Posterior cingulate gyrus (tissue), 11 donors: ENCODE data around the gene ANP32E.
"Not testable (repeated sequence)": the region's sequence is repeated elsewhere in the genome, so short reads cannot be mapped to it uniquely, and the experiment has no call there.

Source experiments
- DNase-seq, 10 donors: peaks; one replicate each; pipeline versions ENCODE4 v3.0.0 to v3.0.0-alpha.2; 2020 to 2021; ENCODE audit warnings: mixed read lengths in 3 of 10
- intact Hi-C: fragments of 100-400 bp; cut with DNase I; formaldehyde crosslinking; loops from one replicate; pipeline ENCODE4 v1.15.1; 2023

ANP32E gene

DNA sequence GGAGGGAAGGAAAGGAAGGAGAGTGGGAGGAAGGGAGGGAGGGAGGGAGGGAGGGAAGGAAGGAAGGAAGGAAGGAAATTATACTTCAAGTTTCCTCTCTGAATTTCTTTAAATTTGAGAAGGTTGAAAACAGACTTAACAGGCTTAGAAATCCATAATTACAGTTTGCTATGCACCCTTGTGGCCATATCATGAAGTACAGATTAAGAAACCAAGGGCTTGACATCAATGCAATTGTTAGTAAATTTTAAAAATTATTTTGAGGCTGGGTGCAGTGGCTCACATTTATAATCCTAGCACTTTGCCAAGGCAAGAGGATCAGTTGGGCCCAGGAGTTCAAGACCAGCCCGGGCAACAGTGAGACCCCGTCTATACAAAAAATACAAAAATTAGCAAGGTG lies 14.4 kb downstream of the ANP32E start:
- DNase-seq, result no peak
- intact Hi-C loops, result no loop called here

GRCh38 chr1:150215855-150216254 lies 20.1 kb downstream of the ANP32E start:
- intact Hi-C loops, result loop anchor here (2.0 kb wide), 1 partner anchor 19 kb away; no protein-coding TSS in a partner anchor
- not testable (repeated sequence) for DNase-seq

DNA sequence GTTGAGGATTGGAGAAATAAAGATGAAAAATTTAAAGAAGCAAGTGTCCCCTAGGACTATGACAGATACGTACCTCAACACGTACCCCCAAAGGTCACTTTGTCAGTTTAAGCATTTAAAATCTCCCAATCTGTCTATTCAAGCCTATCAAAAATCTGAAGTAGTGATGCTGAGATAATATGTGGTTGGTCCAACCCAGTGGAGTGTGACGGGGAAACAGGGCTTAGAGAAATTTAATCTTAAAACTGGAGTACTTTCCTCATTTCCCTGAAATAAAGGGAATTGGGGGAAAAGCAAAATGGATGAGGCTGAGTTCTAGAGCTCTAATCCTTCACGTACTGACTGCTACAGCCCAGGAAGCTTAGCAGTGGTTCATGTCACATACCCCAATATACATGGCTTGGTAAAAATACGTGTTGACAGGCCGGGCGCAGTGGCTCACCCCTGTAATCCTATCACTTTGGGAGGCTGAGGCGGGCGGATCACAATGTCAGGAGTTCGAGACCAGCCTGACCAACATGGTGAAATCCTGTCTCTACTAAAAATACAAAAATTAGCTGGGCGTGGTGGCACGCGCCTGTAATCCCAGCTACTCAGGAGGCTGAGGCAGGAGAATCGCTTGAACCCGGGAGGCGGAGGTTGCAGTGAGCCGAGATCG lies 21.7 kb downstream of the ANP32E start:
- intact Hi-C loops, result loop anchor here (2.0 kb wide), 1 partner anchor 21 kb away; no protein-coding TSS in a partner anchor

GRCh38 chr1:150213170-150214098 lies 22.5 kb downstream of the ANP32E start:
- intact Hi-C loops, result loop anchor here (2.0 kb wide), 1 partner anchor 21 kb away; no protein-coding TSS in a partner anchor
- DNase-seq, result peak; percentile 92 to 99 (median 94)

More for the DNA sequence above, 21.7 kb downstream of the ANP32E start:
- peak in 1 of 10 donors; percentile 65 for DNase-seq

GRCh38 chr1:150212070-150212469 lies 23.8 kb downstream of the ANP32E start:
- intact Hi-C loops, result no loop called here
- DNase-seq, result peak in 1 of 10 donors; percentile 58

DNA sequence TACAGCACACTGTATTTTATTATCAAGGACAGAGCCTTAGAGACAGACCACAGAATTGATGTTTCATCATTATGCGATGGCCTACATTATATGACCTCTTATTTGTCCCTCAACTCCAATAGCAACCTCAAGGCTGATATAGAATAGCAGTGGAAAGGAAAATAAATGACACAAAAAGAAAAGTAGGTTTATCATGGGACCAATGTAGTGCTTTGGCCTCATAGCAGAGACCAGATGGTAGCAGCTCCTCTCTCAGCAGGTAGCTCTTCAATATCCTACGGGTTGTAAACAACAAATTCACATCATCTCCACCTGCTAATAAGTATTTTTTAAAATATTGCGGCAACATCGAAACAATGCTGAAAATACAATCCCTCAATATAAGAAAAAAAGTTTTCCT lies 25.2 kb downstream of the ANP32E start:
- intact Hi-C loops, result no loop called here
- no peak for DNase-seq

DNA sequence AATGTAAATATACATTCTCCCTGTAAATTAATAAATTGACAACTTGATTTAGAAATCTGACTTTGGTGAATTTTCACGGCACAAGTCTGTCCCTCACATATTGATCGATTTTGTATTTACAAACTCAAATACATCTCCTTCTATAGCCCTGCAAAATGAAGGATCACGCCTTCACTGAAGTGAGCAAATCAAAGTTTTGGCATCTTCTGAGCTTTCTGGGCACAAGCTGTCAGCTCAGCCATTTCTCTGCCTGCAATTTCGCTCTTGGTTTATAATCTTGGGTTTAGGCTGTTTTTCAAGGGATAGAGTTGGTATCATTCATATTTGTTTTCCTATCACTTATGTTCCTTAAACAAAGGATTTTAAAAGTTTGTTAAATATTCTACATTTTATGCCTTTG lies 25.8 kb downstream of the ANP32E start:
- intact Hi-C loops, result no loop called here
- DNase-seq, result no peak

DNA sequence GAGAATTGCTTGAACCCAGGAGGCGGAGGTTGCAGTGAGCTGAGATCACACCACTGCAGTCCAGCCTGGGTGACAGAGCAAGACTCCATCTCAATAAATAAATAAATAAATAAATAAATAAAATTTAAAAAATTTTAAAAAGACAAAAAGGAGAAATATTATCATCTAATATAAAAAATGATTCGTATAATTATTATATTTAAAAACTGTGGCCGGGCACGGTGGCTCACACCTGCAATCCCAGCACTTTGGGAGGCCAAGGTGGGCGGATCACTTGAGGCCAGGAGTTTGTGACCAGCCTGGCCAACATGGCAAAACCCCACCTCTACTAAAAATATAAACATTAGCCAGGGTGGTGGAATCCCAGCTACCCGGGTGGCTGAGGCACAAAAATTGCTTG lies 27.5 kb downstream of the ANP32E start:
- intact Hi-C loops, DNase-seq: not testable (repeated sequence)

DNA sequence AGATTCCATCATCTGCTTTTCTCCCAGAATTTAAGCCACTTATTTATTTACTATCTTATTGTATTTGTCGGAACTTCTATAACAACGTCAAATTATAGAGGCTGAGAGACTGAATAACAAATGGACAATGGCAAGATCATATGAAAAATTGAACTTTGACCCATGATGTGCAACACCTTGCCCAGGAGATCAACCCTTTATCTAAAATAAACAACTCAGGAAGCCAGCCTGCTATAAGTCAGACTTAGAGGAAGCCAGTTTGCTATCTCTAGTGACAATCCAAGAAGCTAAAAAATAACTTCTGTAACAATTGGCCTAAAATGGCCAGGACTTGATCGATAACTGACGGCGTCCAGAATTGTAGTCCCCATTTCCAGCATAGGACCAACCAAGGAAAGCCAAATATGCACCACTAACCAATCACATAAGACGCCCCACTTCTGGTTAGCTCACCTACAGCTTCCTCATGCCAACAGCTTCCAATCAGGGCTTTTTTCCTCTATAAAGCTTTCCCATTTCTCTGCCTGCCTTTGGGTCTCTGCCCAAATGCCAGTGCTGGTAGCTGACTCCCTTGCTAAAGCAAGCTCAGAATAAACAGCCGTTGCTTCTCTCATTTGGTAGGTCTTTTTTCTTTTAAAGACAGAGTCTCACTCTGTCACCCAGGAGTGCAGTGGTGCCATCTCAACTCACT lies 28.5 kb downstream of the ANP32E start:
- no peak for DNase-seq
- intact Hi-C loops, result no loop called here

DNA sequence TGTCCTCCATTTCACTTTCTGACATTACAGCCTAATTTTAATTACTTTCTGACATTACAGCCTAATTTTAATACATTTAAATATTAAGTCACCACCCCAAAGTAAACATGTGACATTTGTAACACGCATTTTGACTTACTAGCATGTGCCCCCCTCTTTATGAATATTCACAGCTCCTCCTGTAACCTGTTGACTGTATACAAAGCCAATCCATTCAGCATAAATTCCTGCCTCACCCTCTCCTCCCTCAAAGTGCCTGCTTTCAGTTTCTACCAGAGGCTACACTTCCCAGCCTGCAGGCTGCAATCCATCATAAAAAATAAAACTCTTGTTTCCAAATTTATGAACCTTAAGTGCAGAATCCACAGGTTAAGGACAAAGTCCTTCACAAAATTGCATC lies 39.5 kb downstream of the ANP32E start:
- no peak for DNase-seq
- intact Hi-C loops, result no loop called here

GRCh38 chr1:150194381-150195031 lies 41.4 kb downstream of the ANP32E start:
- intact Hi-C loops, result no loop called here
- no peak for DNase-seq

- no peak for DNase-seq
- intact Hi-C loops, result no loop called here
These were observed 43.9 kb downstream of the ANP32E start for GRCh38 chr1:150192012-150192411.

DNA sequence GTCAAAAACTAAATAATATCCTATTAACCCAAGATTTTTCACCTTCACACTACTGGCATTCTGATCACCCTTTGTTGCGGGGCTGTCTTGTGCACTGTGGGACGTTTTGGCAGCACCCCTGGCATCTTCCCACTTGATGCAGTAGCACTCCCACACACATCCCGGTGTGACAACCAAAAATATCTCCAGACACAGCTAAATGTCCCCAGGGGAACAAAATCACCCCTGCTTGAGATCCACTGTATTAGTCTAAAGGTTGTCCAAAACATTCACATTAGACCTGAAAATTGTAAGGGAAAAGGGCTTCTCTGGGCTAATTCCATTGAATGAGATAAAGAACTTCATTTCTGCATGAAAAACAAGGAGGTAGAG lies 48.4 kb downstream of the ANP32E start:
- intact Hi-C loops, result loop anchor here (5.0 kb wide), 1 partner anchor 115 kb away; no protein-coding TSS in a partner anchor
- no peak for DNase-seq

GRCh38 chr1:150186789-150187559 lies 48.9 kb downstream of the ANP32E start:
- intact Hi-C loops, result loop anchor here (5.0 kb wide), 1 partner anchor 115 kb away; no protein-coding TSS in a partner anchor

DNA sequence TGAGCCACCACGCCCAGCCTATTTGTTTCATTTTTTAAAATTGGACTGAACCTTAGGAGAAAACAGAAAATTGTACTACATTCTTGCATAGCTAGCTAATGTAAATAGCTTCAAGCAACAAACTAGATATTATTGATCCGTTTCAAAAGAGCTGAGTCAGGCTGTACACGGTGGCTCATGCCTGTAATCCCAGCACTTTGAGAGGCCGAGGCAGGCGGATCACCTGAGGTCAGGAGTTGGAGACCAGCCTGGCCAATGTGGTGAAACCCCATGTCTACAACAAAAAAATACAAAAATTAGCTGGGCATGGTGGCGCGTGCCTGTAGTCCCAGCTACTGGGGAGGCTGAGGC lies 49.5 kb downstream of the ANP32E start:
- intact Hi-C loops, result loop anchor here (5.0 kb wide), 1 partner anchor 114 kb away; no protein-coding TSS in a partner anchor
- not testable (repeated sequence) for DNase-seq

More at GRCh38 chr1:150186789-150187559, 48.9 kb downstream of the ANP32E start:
- DNase-seq, result no peak

- intact Hi-C loops, result loop anchor here (5.0 kb wide), 1 partner anchor 113 kb away; no protein-coding TSS in a partner anchor
These were observed 50.4 kb downstream of the ANP32E start for GRCh38 chr1:150185481-150185880.

GRCh38 chr1:150183061-150183460 lies 52.9 kb downstream of the ANP32E start:
- no peak for DNase-seq
- intact Hi-C loops, result no loop called here

More at GRCh38 chr1:150185481-150185880, 50.4 kb downstream of the ANP32E start:
- no peak for DNase-seq

- peak in 9 of 10 donors; percentile 35 to 93 (median 55) for DNase-seq
These were observed 53.7 kb downstream of the ANP32E start for GRCh38 chr1:150182247-150182646.

GRCh38 chr1:150180474-150180873 lies 55.4 kb downstream of the ANP32E start:
- intact Hi-C loops, result no loop called here
- DNase-seq, result no peak

More at GRCh38 chr1:150182247-150182646, 53.7 kb downstream of the ANP32E start:
- intact Hi-C loops, result no loop called here
